Hepatocyte (in vitro differentiated cells): ENCODE data around the gene SLC22A23. TPM values are rescaled to one million over a fixed set of nuclear protein-coding genes. Genes with fewer than 3 reads are reported as not detected.

Experiments used
- DNase-seq: peaks from one replicate; pipeline ENCODE4 v3.0.0-alpha.2; 2016; ENCODE audit warnings: low spot score
- H2AFZ ChIP-seq: fragments of 200-600 bp; sonication (generic); 2 replicates; pipeline ENCODE4 v1.6.0; 2016; ENCODE audit warnings: antibody characterized with exemption, mild to moderate bottlenecking
- H3K27ac ChIP-seq: fragments of 200-600 bp; sonication (generic); 2 replicates; pipeline ENCODE4 v1.5.1; 2016; ENCODE audit warnings: mild to moderate bottlenecking
- H3K27me3 ChIP-seq: fragments of 200-600 bp; sonication (generic); 2 replicates; pipeline ENCODE4 v1.6.1; 2016
- H3K36me3 ChIP-seq: fragments of 200-600 bp; sonication (generic); replicated peaks from 2 replicates; pipeline ENCODE4 v1.5.1; 2016; ENCODE audit warnings: low read depth; ENCODE audit not compliant: insufficient read depth
- H3K4me1 ChIP-seq: fragments of 200-600 bp; sonication (generic); 2 replicates; pipeline ENCODE4 v1.5.1; 2016; ENCODE audit warnings: mild to moderate bottlenecking, moderate library complexity; ENCODE audit not compliant: insufficient read depth
- H3K4me2 ChIP-seq: fragments of 200-600 bp; sonication (generic); 2 replicates; pipeline ENCODE4 v1.6.0; 2016
- H3K4me3 ChIP-seq: fragments of 200-600 bp; sonication (generic); 2 replicates; pipeline ENCODE4 v1.5.1; 2016; ENCODE audit warnings: mild to moderate bottlenecking
- H3K79me2 ChIP-seq: fragments of 200-600 bp; sonication (generic); 2 replicates; pipeline ENCODE4 v1.6.0; 2017; ENCODE audit warnings: mild to moderate bottlenecking
- H3K9me2 ChIP-seq: fragments of 200-600 bp; sonication (generic); replicated peaks from 2 replicates; pipeline ENCODE4 v1.6.0; 2017; ENCODE audit warnings: mild to moderate bottlenecking; ENCODE audit not compliant: insufficient read depth
- H3K9me3 ChIP-seq: fragments of 200-600 bp; sonication (generic); 2 replicates; pipeline ENCODE4 v1.5.1; 2016; ENCODE audit warnings: low read depth, mild to moderate bottlenecking
- H4K20me1 ChIP-seq: fragments of 200-600 bp; sonication (generic); 2 replicates; pipeline ENCODE4 v1.6.0; 2016; ENCODE audit warnings: mild to moderate bottlenecking; ENCODE audit not compliant: insufficient read depth, poor library complexity, severe bottlenecking
- CTCF ChIP-seq: fragments of 200-600 bp; sonication (generic); IDR thresholded peaks from 2 replicates; pipeline ENCODE4 v1.5.1; 2016; ENCODE audit warnings: antibody characterized with exemption, mild to moderate bottlenecking; ENCODE audit not compliant: poor library complexity
- EZH2 ChIP-seq: fragments of 200-600 bp; sonication (generic); IDR thresholded peaks from 2 replicates; pipeline ENCODE4 v1.6.1; 2016; ENCODE audit warnings: antibody characterized with exemption, mild to moderate bottlenecking, borderline replicate concordance
- EZH2phosphoT487 ChIP-seq: fragments of 200-600 bp; sonication (generic); IDR thresholded peaks from one replicate; pipeline ENCODE4 v1.6.1; 2018; ENCODE audit warnings: antibody characterized with exemption, mild to moderate bottlenecking, low read depth, moderate library complexity; ENCODE audit not compliant: unreplicated experiment, severe bottlenecking
- WGBS: methylation state at CpG from one replicate; pipeline ENCODE4 v1.1.6; 2016; ENCODE audit warnings: low lambda C conversion rate; ENCODE audit errors: missing lambda C conversion rate; 5-methylcytosine and 5-hydroxymethylcytosine counted together
- polyA plus RNA-seq: library from polyadenylated mRNA; unstranded; fragments of >200 nt; fragmentation: Nextera tagmentation; extraction: Ambion mirVana; gene quantifications from 2 replicates; pipeline ENCODE4 v1.2.1, GENCODE V29; 2016
- total RNA-seq: library from RNA; depleted of rRNA; stranded (reverse); fragments of >200 nt; gene quantifications from 2 replicates; pipeline ENCODE4 v1.2.3, GENCODE V29; 2014

SLC22A23 gene
- total and polyA plus RNA-seq, 2 experiments from 2014 or later: 14.3 to 14.8 TPM

GRCh38 chr6:3389390-3390167 lies 67.3 kb downstream of the SLC22A23 start:
- TF ChIP-seq EZH2 (no peak), EZH2phosphoT487 (no peak), CTCF (no peak)
- H2AFZ ChIP-seq: no peak overlapping the region
- H3K79me2 ChIP-seq: peaks cover 33% of the 10 kb centered on the region
- H3K9me3 ChIP-seq: no peaks in the 10 kb centered on the region
- no peaks in the 10 kb centered on the region for H4K20me1 ChIP-seq
- WGBS: 95% methylated on average over 15 of the region's 15 CpGs
- no peak overlapping the region for H3K4me3 ChIP-seq
- no peak overlapping the region for H3K27ac ChIP-seq
- H3K4me1 ChIP-seq: peaks cover 25% of the 10 kb centered on the region
- H3K9me2 ChIP-seq: no peaks in the 10 kb centered on the region
- no peak for DNase-seq
- H3K4me2 ChIP-seq: no peak overlapping the region
- H3K27me3 ChIP-seq: no peaks in the 10 kb centered on the region
- H3K36me3 ChIP-seq: no peaks in the 10 kb centered on the region

GRCh38 chr6:3388786-3389185 lies 68.1 kb downstream of the SLC22A23 start:
- Histone ChIP-seq H3K27ac (no peak overlapping the region), H3K9me3 (no peaks in the 10 kb centered on the region), H3K79me2 (peaks cover 39% of the 10 kb centered on the region), H3K4me3 (no peak overlapping the region), H3K27me3 (no peaks in the 10 kb centered on the region), H3K36me3 (no peaks in the 10 kb centered on the region), H3K4me1 (peaks cover 33% of the 10 kb centered on the region), H3K4me2 (no peak overlapping the region), H4K20me1 (no peaks in the 10 kb centered on the region), H3K9me2 (no peaks in the 10 kb centered on the region), H2AFZ (no peak overlapping the region)
- 98% methylated on average over 3 of the region's 9 CpGs for WGBS
- no peak for DNase-seq
- no peak for TF ChIP-seq EZH2
- TF ChIP-seq CTCF: no peak
- TF ChIP-seq EZH2phosphoT487: no peak

GRCh38 chr6:3386374-3386857 lies 70.4 kb downstream of the SLC22A23 start:
- TF ChIP-seq EZH2: no peak
- TF ChIP-seq EZH2phosphoT487: no peak
- no peak for TF ChIP-seq CTCF
- Histone ChIP-seq H3K4me3 (no peak overlapping the region), H3K4me1 (peaks cover 39% of the 10 kb centered on the region), H4K20me1 (no peaks in the 10 kb centered on the region), H2AFZ (no peak overlapping the region), H3K4me2 (no peak overlapping the region), H3K9me2 (no peaks in the 10 kb centered on the region), H3K27me3 (no peaks in the 10 kb centered on the region), H3K27ac (no peak overlapping the region), H3K36me3 (no peaks in the 10 kb centered on the region), H3K9me3 (no peaks in the 10 kb centered on the region), H3K79me2 (peaks cover 33% of the 10 kb centered on the region)
- 95% methylated on average over 11 of the region's 11 CpGs for WGBS
- no peak for DNase-seq
